HPDE6-E6E7 (cell line): Measurements from ENCODE around the gene RPS27.
"Not testable (repeated sequence)": the region's sequence is repeated elsewhere in the genome, so short reads cannot be mapped to it uniquely, and the experiment has no call there.

Experiments used
- DNase-seq: peaks from one replicate; pipeline ENCODE4 v3.0.0; 2011; ENCODE audit warnings: missing footprints; ENCODE audit errors: extremely low spot score

RPS27 gene

DNA sequence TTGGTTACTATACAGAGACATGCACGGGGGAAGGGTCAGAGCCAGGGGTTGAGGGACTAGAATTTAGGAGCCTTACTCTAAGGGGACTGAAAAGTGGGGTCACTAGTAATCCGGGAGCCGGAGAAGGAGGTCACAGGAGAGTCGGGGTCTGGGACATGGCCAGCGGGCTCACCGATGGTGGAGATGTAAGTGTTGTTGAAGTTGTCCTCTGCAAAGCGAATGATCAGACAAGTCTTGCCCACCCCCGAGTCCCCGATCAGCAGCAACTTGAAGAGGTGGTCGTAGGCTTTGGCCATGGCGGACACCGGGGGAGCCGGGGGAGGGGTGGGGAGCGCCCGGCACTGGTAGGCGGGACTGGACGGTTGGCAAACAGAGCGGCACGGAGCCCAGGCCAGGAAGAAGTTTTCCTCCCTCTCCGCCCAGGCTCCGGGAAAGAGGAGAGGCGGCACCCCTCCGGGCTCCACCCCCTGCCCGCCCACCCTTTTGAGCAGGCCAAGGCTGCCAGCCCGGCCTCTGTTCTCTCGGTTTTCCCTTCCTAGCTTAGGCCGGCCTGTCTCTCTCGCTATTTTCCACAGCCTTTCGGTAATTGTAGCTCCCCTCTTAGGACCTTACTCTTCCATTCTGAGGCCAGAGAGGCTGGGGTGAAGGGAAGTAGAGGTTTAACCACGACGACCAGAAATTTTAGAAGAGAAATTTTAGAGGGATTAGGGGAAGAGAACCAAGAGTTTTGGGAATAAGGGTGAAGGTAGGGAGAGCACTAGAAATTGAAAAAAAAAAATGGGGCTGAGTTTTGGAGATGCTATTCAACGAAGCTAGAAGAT, 4.4 kb upstream of the RPS27 start, which contains the start of gene RAB13:
RAB13 (minus strand) TSS at position 399 of the 821 bp plus-strand sequence; CDS start at position 296, 103 bp downstream.
- peak; percentile 93 for DNase-seq

DNA sequence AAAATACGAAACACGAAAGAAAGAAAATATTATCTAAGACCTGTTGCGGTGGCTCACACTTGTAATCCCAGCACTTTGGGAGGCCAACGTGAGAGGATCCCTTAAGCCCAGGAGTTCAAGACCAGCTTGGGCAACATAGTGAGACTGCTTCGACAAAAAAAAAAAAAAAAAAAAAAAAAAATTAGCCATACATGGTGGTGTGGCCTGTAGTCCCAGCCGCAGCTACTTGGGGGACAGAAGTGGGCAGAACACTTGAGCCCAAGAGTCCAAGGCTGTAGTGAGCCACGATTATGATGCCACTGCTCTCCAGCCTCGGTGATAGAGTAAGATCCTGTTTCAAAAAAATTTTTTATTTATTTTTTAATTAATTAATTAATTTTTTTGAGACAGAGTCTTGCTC, 2.9 kb upstream of the RPS27 start:
- no peak for DNase-seq

DNA sequence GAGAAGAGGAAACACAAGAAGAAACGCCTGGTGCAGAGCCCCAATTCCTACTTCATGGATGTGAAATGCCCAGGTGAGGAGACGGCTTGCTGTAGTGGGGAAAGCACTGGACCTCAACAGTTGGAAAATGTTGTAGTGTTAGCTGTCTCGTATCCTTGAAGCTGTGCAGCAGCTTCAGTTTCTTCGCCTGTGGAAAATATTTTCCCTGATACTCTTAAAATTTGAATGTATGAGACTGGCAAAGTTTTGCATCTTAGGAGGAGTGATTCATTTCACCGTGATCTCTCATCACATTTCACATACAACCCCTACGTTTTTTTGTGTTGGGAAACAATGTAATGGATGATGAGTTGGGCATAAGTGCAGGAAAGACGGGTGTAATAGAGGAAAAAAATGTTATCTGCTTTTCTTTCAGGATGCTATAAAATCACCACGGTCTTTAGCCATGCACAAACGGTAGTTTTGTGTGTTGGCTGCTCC, 629 bp downstream of the RPS27 start:
- no peak for DNase-seq

DNA sequence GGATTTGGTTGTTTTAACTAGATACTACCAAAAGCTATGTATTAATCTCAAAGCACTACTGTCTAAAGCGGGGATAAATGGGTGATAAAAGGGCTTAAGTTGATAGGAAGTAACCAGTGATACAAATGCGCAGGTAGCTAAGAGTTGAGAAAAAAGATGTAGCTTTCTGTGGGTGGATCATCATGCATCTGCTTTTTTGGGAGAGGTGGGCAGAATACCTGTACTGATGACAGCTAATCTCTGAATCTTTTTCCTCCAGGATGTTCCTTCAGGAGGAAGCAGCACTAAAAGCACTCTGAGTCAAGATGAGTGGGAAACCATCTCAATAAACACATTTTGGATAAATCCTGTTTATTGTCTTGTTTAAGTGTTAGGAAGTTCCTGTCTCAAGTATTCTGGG, 1.2 kb downstream of the RPS27 start:
- DNase-seq: no peak

DNA sequence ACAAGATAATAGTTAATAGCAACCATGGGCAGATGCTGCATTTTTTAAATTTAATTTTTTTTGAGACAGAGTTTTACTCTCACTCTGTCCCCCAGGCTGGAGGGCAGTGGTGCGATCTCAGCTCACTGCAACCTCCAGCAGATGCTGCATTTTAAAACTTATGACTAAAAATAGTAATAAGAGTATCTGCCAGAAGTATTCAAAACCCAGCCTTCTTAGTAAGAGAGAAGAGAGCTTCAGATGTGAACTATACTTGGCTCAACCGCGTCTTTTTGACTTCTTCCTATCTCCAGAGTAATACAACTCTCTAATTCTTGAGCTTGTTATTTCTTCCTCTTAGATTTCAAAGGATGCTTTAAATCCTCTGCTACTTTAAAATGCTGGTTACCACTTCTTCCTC, 4.6 kb downstream of the RPS27 start:
- DNase-seq: no peak

DNA sequence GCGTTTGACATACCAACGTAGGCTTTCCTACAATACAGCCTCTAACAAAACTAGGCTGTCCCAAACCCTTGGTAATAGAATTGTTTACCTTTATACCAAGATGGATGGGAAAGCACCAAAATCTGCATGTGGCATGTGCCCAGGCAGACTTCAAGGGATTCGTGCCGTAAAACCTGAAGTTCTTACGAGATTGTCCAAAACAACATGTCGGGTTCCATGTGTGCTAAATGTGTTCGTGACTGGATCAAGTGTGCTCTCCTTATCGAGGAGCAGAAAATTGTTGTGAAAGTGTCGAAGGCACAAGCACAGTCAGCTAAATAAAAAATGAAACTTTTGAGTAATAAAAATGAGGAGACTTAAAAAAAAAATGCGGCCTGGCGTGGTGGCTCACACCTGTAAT, 5.1 kb downstream of the RPS27 start:
- DNase-seq: no peak

DNA sequence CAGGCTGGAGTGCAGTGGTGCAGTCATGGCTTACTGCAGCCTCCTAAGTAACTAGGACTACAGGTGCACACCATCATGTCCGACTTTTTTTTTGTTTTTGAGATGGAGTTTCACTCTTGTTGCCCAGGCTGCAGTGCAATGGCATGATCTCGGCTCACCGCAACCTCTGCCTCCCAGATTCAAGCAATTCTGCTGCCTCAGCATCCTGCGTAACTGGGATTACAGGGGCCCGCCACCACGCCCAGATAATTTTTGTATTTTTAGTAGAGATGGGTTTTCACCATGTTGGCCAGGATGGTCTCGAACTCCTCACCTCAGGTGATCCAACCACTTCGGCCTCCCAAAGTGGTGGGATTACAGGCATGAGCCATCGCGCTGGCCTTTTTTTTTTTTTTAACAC, 6.3 kb downstream of the RPS27 start:
- DNase-seq: not testable (repeated sequence)

DNA sequence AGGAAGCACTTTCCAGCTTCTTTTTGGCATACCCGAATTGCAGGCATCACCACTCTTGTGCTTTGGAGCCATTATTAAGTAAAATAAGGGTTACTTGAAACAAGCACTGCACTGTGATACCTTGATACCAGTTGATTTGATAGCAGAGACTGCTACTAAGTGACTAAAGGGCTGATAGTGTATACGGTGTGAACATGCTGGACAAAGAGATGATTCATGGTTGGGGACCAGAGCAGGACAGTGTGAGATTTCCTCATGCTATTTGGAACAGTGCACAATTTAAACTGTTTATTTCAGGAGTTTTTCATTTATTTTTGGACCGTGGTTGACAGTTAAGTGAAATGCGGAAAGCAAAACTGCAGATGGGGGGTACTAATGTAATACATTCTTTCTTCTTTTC, 9.9 kb downstream of the RPS27 start:
- no peak for DNase-seq

DNA sequence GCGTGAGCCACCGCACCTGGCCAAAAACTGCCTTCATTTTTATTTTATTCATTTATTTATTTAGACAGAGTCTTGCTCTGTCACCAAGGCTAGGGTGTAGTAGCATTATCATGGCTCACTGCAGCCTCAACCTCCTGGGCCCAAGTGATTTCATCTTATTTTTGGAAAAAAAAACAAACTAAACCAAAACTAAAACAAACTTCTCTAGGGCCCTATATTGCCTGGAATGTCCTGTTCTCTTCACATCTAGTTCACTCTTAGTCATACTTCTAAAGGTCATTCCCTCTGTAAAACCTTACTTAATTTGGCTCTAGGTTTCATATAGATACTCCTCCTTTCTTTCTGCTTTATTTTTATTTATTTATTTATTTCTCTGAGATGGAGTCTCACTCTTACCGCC, 15.6 kb downstream of the RPS27 start:
- DNase-seq: no peak

DNA sequence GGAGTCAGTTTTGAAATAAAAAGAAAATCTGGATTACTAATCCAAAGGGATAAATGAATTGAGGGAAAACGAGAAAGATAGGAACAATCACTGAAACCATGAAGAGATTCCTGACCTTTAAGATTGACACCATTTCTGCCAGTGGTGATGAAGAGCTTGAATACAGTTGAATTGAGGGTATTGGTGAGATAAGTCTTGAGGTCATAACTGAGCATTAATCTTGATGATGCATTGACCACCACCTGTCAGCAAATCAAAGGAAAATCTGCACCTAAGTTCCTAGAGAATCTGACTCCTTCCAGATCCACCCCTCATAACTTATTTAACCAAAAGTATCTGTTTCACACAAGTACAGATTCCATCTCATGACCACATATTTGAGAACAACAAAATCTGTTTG, 21.6 kb downstream of the RPS27 start:
- no peak for DNase-seq

DNA sequence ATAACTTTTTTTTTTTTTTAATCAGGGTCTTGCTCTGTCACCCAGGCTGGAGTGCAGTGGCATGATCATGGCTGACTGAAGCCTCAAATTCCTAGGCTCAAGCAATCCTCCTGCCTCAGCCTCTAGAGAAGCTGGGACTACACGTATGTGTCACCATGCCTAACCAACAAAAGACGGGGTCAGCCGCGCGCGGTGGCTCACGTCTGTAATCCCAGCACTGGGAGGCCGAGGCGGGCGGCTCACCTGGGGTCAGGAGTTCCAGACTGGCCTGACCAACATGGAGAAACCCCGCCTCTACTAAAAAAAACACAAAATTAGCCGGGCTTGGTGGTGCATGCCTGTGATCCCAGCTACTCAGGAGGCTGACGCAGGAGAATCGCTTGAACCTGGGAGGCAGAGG, 22.0 kb downstream of the RPS27 start:
- not testable (repeated sequence) for DNase-seq

DNA sequence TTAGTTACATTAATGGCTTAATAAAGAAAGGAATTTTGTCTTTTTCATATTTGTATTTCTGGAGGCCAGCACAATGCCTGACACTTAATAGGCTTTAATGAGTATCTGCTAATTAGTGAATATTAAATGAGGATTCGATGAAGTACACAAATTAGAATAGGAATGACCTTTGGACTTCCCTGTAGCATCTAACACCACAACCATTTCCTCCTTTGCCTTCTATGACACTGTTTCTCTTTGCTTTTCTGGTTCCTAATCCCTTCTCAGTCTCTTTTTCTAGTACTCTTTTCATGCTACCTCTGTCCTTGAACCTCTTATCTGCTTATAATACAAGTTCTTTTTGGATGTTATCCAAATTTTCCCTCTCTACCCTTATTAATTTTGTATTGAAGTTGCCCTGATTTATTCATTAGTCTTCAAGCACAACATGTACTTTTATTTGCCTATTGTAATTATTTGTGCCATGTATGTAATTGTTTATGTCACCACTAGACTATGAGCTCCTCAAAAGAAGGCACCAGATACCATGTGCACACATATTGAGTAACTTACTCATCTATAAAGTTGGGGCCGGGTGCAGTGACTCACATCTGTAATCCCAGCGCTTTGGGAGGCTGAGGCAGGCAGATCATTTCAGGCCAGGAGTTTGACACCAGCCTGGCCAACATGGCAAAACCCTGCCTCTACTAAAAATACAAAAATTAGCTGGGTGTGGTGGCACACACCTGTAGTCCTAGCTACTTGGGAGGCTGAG, 23.8 kb downstream of the RPS27 start:
- no peak for DNase-seq

DNA sequence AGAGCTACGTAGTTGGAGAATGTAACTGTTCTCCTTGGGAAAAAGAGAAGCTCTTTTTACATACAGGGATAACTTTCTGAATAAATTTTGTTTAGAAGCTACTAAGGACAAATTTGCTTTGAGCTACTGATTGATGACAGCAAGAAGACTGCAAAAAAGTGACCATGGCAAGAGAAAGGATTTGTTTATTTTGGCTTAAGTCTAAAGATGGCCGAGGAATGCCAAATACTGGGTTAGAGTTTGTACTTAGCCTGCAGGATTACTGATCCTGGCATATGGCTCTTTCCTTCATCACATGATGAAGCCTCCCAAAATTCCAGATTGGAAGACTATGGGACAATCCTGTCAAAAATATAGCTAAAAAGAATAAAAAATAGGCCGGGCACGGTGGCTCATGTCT, 28.7 kb downstream of the RPS27 start:
- DNase-seq: no peak

DNA sequence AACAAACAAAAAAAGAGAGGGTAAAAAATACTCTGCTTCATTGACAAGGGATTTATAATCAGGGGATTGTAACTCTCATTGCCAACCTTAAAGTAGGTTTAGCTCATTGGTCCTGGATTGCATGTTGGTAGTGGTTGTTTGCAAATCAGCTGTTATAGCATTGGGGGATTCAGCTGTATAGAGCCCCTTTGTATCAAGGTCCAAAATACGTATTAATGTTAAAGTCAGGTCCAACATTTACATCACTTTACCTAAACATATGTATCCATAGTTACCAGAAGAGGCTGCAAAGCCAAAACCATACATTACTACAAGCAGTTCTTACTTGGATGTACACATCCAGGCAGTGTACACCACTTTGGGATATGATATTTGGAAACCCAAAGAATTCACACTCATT, 29.4 kb downstream of the RPS27 start:
- DNase-seq: no peak

DNA sequence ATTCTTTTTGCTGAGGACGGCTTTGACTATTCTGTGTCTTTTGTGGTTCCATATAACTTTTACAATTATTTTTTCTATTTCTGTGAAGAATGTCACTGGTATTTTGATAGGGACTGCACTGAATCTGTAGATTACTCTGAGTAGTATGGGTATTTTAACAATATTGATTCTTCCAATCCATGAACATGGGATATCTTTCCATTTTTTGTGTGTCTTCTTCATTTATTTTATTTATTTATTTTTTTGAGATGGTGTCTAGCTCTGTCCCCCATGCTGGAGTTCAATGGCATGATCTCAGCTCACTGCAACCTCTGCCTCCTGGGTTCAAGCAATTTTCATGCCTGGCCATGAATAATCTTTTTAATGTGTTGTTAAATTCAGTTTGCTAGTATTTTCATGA, 43.1 kb downstream of the RPS27 start:
- DNase-seq: not testable (repeated sequence)
